HG03064 (cell line): Measurements from ENCODE around the gene MEIS1.

Experiments used
- ATAC-seq: cut with Tn5 transposase; IDR thresholded peaks from one replicate; pipeline ENCODE4 v1.9.1; 2021; ENCODE audit warnings: low read depth; ENCODE audit not compliant: unreplicated experiment

MEIS1 gene

DNA sequence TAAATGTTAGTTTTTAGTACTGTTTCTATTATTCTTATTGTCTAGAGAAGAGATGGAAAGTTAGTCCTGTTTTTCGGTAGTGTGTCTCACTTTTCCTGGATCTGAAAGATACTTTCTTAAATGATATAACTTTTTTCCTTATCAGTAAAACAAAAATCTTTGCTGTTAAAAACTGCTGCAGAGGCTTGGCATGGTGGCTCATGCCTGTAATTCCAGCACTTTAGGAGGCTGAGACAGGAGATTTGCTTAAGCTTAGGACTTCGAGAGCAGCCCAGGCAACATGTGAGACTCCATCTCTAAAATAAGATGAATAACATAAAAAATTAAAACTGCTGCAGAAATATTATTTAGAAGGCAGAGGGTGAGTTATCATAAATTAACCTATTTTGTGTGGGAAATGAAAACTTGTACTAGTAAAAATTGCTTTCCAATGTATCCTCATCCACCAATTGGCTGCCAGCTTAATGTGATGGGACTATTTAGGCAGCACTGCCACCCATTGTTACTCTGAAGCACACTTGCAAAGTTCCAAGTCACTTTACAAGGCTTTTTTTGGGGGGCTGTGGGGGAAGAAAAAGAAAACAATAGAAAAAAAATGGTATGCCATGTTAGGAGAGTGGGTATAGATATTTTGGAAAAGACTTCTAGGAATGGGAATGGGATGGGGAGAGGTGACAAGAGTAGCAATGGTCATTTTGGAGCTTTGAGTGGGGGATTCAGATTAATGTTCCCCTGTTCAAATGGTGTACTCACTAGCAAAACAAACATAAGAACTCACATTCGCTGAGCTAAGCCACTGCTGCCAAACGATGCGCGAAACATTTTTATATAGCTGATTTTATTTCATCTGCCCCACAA lies 62.7 kb downstream of the MEIS1 start:
- no peak for ATAC-seq

DNA sequence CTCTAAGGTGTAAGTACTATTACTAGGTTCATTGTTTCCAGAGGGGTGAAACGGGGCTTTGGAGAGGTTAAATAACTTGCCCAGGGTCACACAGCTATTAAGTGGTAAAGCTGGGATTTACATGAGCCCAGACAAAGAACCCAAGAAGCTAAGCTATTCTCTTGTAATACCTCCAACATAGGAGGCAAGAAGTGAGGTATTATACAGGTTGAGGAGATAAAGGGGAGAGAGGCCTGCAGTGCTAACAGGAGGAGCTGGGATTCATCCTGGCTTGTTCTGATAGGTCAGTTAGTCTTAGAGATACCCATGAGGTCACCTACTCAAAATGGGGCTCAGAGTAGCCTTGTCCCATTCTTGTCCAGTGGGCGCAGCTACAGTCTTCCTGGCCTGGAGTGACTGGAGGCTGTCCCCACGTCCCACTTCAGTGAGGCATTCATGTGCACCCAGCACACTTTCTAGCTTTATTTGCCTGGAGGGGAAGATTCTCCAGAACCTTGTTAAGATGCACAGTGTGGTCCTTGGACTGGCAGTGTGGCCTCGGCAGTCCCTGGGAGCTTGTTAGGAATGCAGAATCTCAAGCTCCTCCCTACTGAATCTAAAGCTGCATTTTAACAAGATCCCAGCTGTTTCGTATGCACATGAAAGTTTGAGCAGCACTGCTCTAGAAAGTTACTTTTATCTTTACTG lies 63.5 kb downstream of the MEIS1 start:
- no peak for ATAC-seq

DNA sequence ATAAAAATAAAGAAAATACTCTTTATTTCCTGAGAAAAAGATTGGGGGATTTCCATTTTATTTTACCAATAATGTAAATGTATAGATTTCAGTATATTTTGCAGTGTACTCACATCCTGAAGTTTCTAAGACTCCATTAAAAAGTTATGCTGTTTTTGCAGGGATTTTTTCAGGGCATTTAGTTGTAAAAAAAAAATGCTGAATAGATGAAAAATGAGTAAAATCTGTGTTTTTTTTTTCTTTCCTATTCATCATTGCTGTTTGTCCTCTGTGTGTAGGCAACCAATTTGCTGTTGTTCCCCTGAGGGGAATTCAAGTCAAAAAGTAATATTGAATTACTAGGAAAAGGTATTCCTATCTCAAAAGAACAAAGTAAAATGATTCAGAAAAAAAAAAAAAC lies 66.3 kb downstream of the MEIS1 start:
- no peak for ATAC-seq

- ATAC-seq, result no peak
These were observed 71.3 kb downstream of the MEIS1 start for GRCh38 chr2:66506265-66506664.

- no peak for ATAC-seq
These were observed 72.8 kb downstream of the MEIS1 start for GRCh38 chr2:66507673-66508201.

DNA sequence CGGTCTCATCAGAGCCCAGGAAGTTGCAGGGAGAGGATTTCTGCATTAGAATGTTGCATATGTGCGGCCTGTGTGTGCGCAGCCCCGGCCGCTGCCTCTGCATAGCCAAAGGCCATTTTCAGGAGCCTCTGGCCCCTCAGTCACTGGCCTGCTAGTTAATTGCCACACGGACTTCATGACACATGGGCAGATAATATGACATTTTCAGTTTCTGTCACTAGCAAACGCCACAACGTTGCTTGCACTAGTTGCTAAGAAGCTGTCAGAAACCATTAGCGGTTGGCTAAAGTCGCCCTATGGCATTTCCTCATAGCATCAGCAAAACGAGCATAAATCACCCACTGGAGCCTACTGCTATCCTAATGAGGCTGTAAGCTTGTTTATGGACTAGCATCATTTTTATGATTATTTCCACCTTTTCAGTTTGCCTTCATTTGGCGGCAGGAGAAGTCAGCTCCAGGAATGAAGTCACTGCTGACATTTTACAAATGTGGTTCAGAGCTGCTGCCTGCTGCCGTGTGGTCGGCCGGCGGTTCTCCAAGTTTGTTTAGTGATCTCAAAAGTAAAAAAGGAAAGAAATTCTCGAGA lies 73.7 kb downstream of the MEIS1 start:
- no peak for ATAC-seq

- no peak for ATAC-seq
These were observed 74.4 kb downstream of the MEIS1 start for GRCh38 chr2:66509326-66509811.

- ATAC-seq, result no peak
These were observed 77.7 kb downstream of the MEIS1 start for GRCh38 chr2:66512626-66513025.

DNA sequence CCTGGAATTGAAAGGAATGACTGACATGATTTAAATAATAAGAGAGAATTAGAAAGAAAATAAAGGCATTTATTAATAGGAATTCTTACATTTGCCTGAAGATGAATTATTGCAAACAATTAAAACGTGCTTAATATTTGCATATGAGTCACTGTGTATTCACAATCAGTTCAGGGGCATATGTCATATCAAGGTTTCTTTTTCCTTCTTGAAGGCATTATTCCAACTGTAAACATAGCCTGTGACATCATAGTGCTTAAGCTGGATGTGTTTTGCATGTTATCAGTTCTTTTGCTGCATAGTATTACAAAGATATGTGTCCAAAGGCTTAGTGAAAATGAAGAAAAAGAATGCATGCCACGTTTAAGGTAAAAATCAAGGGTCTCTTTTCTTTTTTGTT lies 80.8 kb downstream of the MEIS1 start:
- ATAC-seq, result no peak

GRCh38 chr2:66516499-66516898 lies 81.6 kb downstream of the MEIS1 start:
- ATAC-seq, result no peak

DNA sequence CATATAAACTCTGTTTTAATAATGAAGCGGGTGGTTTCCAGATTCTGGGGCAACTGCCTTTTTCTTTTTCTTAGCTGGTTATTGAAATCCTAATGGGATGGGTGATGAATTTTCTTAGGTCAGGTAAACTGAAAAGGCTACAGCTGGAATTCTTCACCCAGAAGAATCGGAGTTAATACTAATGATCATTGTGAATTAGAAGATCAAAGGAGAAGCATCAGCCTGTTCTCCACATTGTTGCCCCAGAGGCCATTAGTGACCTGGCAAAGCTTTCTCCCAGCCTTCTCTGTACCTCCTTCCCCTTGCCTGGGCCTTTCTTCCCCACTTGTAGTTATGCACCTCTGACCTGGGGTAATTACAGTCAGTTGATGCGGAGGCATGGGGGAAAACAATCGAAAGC lies 82.8 kb downstream of the MEIS1 start:
- ATAC-seq, result no peak

GRCh38 chr2:66519264-66519843 lies 84.4 kb downstream of the MEIS1 start:
- ATAC-seq, result no peak

- ATAC-seq, result no peak
These were observed 86.5 kb downstream of the MEIS1 start for GRCh38 chr2:66521291-66521922.

GRCh38 chr2:66522611-66523376 lies 87.9 kb downstream of the MEIS1 start:
- no peak for ATAC-seq

DNA sequence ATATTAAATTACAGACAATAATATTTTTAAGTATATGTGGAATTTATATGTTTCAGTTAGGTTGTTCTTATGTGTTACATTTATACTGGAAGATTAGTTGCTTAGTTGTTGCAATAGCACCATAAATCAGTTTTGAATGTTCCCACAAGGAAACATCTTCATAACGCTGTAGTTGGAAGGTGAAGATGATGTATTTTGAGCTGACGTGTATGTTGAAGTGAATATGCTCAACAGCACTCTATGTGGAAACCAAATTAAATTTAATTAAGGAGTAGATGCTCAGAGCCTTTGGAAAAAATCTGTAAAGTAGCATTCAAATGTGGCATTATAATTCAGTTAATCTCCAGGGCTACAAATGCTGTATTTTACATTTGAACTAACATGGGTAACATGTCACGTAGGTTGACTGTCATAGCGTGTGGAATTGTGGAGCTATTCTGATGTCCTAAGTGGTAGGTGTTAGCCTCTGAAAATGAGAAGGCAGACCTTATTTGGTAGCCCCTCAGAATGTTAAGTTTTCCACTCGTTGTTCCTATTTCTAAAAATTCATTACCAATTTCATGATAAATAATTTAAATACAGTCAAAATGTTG lies 88.5 kb downstream of the MEIS1 start:
- no peak for ATAC-seq

- no peak for ATAC-seq
These were observed 89.1 kb downstream of the MEIS1 start for GRCh38 chr2:66523990-66524389.

DNA sequence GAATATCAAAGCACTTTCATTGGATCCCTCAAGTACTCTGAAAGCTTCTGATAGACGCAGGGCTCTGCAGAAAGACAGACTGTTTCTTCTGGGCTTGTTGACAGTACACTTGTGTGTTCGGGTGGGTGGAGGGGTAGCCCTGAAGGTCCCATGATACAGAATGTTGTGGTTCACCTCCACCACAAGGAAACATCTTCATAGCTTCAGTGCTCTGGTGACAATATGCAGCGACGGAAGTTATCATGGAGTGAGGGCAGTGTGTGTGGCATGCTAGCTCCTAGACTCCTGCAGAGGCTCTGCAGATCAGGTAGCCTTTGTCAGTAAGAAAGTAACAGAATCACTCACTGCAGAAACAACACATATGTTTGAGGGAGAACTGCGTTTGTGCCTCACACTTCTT lies 90.7 kb downstream of the MEIS1 start:
- no peak for ATAC-seq

DNA sequence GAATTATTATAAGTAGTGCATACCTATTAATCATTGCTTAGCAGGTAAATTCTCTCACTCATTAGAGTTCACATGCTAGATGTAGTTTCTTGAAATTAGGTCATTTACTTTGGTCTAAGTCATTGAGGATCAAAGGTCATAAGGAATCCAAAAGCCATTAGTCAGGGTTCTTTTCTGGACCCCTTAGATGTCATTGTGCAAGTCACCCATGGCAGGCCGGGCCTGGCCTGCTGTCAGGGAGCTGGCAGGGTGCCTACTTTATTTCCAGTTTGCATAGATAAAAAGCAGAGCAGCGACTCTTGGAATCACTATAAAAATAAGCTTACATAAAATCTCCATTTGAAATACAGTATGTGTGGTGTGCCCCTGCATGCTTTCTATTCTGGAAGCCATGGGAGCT lies 91.3 kb downstream of the MEIS1 start:
- ATAC-seq, result no peak

DNA sequence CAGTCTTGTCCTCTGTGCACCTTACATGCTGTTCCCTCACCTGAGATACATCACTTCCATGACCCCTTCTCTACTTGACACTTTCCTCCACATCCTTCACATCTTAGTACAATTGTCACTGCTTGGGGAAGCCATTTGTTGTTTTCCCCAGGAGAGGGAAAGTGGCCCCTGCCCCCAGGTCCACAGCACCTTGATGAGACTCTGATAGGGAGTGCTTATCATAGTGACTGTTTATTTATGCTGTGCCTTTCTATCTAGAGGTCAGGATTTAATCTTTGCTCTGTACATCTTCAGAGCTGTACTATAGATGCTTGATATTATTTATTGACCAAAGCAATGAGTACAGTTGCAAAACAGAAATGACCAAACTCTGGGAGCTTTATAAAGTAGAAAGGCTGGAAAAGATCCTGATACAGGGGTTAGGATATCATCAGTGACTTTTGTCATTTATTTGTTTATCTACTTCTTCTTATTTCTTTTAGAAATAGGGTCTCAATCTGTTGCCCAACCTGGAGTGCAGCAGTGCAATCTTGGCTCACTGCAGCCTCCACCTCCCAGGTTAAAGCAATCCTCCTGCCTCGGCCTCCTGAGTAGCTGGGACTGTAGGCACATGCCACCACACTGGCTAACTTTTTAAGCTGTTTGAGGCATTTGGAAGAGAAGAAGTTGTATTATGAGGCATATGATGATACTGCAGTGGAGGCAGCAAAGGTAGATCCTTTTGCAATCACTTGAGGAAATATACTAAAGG lies 94.2 kb downstream of the MEIS1 start:
- no peak for ATAC-seq
